ENCODE data around the gene SETD1A.
"Not testable (repeated sequence)": the region's sequence is repeated elsewhere in the genome, so short reads cannot be mapped to it uniquely, and the experiment has no call there.

SETD1A gene

GRCh38 chr16:30930160-30930571 lies 27.4 kb upstream of the SETD1A start:
- DNase-seq, result no peak

- DNase-seq, result no peak
Observed at GRCh38 chr16:30931068-30931650, 26.4 kb upstream of the SETD1A start.

- DNase-seq, result peak; percentile 29
Observed at GRCh38 chr16:30934827-30935557, 22.6 kb upstream of the SETD1A start.

- DNase-seq, result no peak
Observed at GRCh38 chr16:30937692-30938091, 19.9 kb upstream of the SETD1A start.

- DNase-seq, result not testable (repeated sequence)
Observed at GRCh38 chr16:30939571-30939970, 18.0 kb upstream of the SETD1A start.

- DNase-seq, result peak; percentile 56
Observed at GRCh38 chr16:30941600-30942425, 15.7 kb upstream of the SETD1A start.

- DNase-seq, result no peak
Observed at GRCh38 chr16:30942426-30942806, 15.1 kb upstream of the SETD1A start.

GRCh38 chr16:30944352-30944751 lies 13.2 kb upstream of the SETD1A start:
- DNase-seq, result no peak

GRCh38 chr16:30946671-30947540 lies 10.6 kb upstream of the SETD1A start:
- DNase-seq, result no peak

- no peak for DNase-seq
Observed at GRCh38 chr16:30947541-30947858, 10.1 kb upstream of the SETD1A start.

GRCh38 chr16:30947859-30948666 lies 9.5 kb upstream of the SETD1A start:
- peak; percentile 49 for DNase-seq

- no peak for DNase-seq
Observed at GRCh38 chr16:30948667-30949649, 8.6 kb upstream of the SETD1A start, which contains the start of gene ORAI3. ORAI3 (plus strand) TSS chr16:30949068; CDS start chr16:30949290, 222 bp downstream.

- DNase-seq, result no peak
Observed at GRCh38 chr16:30949650-30950515, 7.7 kb upstream of the SETD1A start.

- DNase-seq, result no peak
Observed at GRCh38 chr16:30950516-30951065, 7.0 kb upstream of the SETD1A start.

GRCh38 chr16:30951193-30951592 lies 6.4 kb upstream of the SETD1A start:
- no peak for DNase-seq

- DNase-seq, result no peak
Observed at GRCh38 chr16:30951750-30952149, 5.8 kb upstream of the SETD1A start.

GRCh38 chr16:30953111-30953510 lies 4.4 kb upstream of the SETD1A start:
- DNase-seq, result no peak

- DNase-seq, result peak; percentile 48
Observed at GRCh38 chr16:30953511-30954124, 3.9 kb upstream of the SETD1A start.

- DNase-seq, result no peak
Observed at GRCh38 chr16:30954993-30955392, 2.6 kb upstream of the SETD1A start.
